Activated effector memory CD4-positive, alpha-beta T cell treated with anti-CD3 and anti-CD28 coated beads, Interleukin-2, amount 50 U/mL, for 16 hours (primary cell): ENCODE data around the gene FBXL19.

Experiments
- DNase-seq: peaks from one replicate; pipeline ENCODE4 v3.0.0-alpha.2; 2020

The FBXL19 gene

DNA sequence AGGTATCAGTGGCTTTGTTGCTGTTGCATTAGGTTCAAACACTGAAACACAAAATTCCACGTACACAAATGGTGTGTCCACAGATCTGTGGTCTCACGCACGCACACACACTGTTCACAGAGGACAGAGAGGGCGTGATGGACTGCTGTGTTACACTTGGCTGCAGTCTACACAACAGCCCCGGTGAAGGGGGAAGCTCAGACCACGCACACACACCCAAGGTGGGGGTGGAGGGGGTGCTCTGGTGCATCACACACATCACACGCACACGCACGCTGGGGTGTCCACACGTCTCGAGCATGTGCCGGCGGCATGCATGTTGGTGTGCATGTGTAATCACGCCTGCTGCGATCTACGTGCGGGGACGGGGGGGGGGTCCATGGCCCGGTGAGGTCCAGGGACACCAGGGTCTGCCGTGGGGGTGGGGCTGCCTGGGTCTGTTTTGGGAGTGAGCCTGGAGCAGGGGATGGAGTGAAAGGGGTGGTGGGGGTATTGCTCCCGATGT lies 69.0 kb downstream of the FBXL19 start:
- no peak for DNase-seq

DNA sequence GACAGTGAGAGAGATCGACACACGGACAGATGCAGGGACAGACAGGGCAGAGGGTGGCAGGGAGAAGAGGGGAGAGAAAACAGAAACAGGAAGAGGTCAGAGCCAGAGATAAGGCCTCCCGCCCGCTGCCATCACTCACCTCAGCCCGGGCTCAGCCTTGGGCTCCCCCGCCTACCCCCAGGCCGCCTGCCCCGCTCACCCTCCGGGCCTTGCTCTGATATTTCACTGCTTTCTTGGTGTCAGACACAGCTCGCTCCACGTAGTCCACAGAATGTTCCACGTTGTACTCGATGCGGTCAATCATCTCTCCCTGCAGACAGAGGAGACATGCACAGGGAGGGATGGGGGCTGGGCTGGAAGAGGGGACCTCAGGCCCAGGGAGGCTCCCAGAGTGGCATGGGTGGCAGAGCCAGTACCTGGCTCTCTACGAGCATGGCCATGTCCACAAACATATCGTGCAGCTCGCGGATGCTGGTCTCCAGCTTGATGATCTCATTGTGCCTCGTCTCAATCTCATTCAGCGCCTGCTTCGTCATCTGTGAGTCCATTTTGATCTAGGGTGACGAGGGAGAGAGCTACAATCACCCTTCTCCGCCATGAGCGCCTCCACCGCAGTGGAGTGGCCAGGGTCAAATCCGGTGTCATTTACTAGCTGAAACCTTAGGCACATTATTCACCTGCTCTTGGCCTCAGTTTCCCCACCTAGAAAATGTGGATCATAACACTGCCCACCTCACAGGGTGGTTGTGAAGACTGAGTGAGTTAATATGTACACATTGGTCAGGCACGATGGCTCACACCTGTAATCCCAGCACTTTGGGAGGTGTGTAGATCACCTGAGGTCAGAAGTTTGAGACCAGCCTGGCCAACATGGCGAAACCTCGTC lies 69.8 kb downstream of the FBXL19 start:
- DNase-seq = no peak

DNA sequence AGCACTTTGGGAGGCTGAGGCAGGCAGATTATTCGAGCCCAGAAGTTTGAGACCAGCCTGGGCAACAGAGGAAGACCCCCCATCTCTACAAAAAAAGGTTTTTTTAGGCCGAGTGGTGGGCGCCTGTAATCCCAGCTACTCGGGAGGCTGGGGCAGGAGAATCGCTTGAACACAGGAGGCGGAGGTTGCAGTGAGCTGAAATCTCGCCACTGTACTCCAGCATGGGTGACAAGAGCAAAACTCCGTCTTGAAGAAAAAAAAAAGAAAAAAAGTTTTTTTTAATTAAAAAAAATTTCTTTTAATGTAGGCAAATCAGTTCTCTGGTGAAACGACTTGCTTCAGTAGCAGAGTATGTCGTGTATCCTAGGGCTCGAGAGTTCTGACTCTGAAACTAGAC lies 72.6 kb downstream of the FBXL19 start:
- no peak for DNase-seq

DNA sequence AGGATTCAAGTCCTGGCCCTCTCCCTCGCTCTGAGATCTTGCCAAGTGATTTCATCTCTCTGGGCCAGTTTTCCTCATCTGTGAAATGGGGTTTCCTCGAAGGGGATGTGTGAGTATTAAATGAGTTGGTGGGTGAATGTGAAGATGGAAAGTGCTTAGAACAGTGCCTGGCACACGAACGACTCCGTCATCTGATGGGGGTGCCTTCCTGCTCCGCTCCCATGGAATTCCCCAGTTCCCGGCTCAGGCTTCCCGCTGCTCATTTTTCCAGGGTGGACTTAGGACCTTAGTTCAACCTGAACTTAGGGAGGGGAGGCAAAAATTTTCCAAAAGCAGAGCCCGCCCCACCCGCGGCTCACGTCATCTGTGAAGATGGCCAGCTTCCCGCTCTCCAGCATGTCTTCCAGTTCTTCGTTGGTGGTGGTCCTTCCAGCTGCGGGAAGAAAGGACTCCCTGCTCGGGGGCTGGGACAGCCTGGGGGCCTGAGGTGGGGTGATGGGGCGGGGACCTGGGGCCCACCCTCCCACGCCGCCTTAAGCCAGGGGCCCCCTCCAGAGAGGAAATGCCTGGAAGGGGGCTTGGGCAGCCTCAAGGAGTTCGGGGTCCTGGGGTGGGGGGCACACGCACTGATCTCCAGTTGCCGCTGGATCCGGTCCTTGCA lies 73.1 kb downstream of the FBXL19 start:
- no peak for DNase-seq

DNA sequence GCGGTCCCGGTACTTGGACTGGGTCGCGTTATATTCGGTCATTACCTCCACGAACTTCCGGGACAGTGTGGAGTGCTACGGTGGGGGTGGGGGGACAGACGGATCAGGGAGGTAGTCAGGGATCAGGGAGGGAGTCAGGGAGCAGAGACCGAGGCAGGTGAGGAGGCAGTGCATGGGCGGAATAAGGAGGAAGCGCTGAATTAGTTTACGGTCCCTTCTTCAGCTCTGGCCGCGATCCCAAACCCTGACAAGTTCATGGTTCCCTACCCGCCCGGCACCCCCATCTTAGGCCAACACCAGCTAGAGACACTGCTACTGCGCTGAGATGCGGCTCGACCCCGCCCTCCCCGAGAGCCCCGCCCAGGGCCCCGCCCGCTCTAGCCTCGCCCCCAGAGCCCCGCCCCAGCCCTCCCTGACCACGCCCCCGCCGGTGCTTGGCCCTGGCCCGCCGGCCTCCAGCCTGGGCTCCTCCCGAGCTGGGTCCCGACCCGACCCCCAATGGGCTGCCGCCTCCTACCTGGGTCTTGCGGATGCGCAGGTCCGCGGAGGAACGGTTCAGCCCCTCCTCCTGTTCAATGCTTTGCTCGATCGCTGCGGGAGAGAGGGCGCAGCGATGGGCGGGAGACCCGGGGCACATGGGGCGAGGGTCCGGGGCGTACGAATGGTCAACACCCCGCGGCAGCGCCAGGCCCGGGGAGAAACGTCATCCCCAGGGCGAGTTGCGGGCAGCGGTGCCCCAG lies 73.8 kb downstream of the FBXL19 start:
- peak; percentile 91 for DNase-seq

DNA sequence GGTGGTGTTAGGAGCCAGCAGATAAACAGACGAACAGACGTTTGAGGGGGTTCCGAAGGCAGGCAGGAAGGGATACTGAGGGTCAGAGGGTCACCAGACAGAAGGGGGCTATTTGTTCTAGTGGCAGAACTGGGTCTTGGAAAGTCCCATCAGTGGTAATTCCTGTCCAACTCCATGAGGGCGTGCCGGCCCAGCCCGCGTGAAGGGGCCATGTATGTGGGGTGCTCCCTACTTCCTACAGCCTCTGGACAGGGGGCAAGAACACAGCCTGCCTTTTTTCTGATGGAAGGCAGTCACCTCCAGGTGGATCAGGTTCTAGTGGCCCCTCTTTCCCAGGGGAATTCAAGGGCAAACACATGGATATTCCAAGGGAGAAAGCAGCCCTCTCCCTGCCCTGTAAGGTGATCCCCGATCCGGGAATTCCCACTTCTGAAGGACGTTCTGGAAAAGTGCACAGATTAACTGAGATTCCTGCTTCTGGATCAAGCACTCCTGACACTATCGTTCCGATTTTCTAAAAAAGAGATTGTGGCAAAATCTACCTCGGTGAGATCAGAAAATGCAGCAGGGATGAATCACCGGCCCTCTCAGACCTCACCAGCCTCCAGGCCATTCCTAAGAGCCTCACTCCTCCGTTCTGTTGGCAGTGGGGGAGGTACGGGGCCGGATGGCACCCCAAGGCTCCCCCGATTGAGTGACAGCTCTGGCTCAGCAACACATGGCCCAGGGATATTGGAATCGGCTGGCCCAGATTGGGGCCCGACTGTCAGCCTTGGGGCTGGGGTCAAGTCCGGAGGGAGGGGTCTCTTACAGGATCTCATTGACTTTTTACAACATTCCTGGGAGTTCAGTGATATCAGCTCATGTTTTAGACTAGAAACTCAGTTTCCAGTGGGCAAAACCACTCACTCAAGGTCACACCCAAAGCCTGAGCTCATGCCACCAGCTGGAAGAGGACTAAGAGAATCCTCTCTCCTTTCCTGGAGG lies 74.6 kb downstream of the FBXL19 start:
- no peak for DNase-seq
